HepG2 (cell line): ENCODE results near the gene ATP6V0D1. TPM values are rescaled to one million over a fixed set of nuclear protein-coding genes. Genes with fewer than 3 reads are reported as not detected.
A peak's percentile ranks its signal among the peaks of the same experiment; 100 is the strongest.

ENCODE experiments used
- ATAC-seq: fragments of 200-7000 bp; cut with Tn5 transposase; 3 replicates; pipeline ENCODE4 v1.9.1; 2020; ENCODE audit warnings: mild to moderate bottlenecking, moderate library complexity
- BruUV-seq: library from RNA; stranded (reverse); fragments of 400-500 nt; replicated peaks from 2 replicates; lab custom pipeline; 2021; lab: Mats Ljungman, UMichigan
- CTCF ChIA-PET: fragments of 300-600 bp; formaldehyde crosslinking; extraction: SDS; loops from one replicate; lab custom pipeline; 2021; ENCODE audit warnings: low total read pairs, inconsistent platforms, low intra/inter-chr PET ratio; lab: Yijun Ruan, JAX
- POLR2A ChIA-PET: fragments of 350-600 bp; sonication (Branson Sonifier 250); formaldehyde crosslinking; loops from one replicate; lab custom pipeline; 2020; ENCODE audit warnings: antibody characterized with exemption, inconsistent platforms; lab: Yijun Ruan, JAX
- DNase-seq: peaks from one replicate; pipeline ENCODE4 v3.0.0-alpha.2; 2015; ENCODE audit warnings: low spot score
- FAIRE-seq: peaks from 3 replicates; lab custom pipeline; 2011; peaks lifted over from hg19 to GRCh38; lab: Jason Lieb, UNC
- H2AFZ ChIP-seq: one replicate; pipeline ENCODE4 v1.6.1; 2011; ENCODE audit warnings: low read length, inconsistent platforms
- H3K27ac ChIP-seq: fragments of 300-600 bp; 3 replicates; pipeline ENCODE4 v1.8.0; 2011; ENCODE audit warnings: mixed run types, mild to moderate bottlenecking, mixed read lengths, low read length, inconsistent platforms; ENCODE audit not compliant: insufficient read depth; ENCODE audit errors: extremely low read length
- H3K27me3 ChIP-seq, 2 experiments: fragments of 200-600 bp in 1 of 2; 2 replicates in 1 of 2; 3 replicates in 1 of 2; pipeline versions ENCODE4 v1.6.0 to v1.8.0; 2011; ENCODE audit warnings: low read length in 2 of 2, mild to moderate bottlenecking in 2 of 2, moderate library complexity in 2 of 2, inconsistent platforms in 1 of 2; ENCODE audit not compliant: insufficient read depth in 2 of 2, control insufficient read depth in 1 of 2
- H3K36me3 ChIP-seq, 2 experiments: fragments of 200-600 bp in 1 of 2; replicated peaks in 1 of 2; 2 replicates in 1 of 2; 3 replicates in 1 of 2; pipeline versions ENCODE4 v1.5.1 to v1.8.0; 2011; ENCODE audit warnings: low read length in 2 of 2, inconsistent platforms in 1 of 2; ENCODE audit not compliant: insufficient read depth in 2 of 2, control insufficient read depth in 1 of 2
- H3K4me1 ChIP-seq: 2 replicates; pipeline ENCODE4 v1.5.1; 2012; ENCODE audit warnings: low read length, inconsistent platforms; ENCODE audit not compliant: insufficient read depth
- H3K4me2 ChIP-seq: 2 replicates; pipeline ENCODE4 v1.6.0; 2011; ENCODE audit warnings: low read depth, low read length, inconsistent platforms
- H3K4me3 ChIP-seq, 3 experiments: fragments of 200-600 bp in 1 of 3; sonication (generic), shearing (Covaris generic) in 1 of 3; replicated peaks in 1 of 3; 2 replicates each; pipeline ENCODE4 v1.5.1; 2011 to 2016; ENCODE audit warnings: low read length in 3 of 3, inconsistent platforms in 2 of 3, low read depth in 2 of 3, mild to moderate bottlenecking in 2 of 3, control low read depth in 1 of 3, mixed read lengths in 1 of 3; ENCODE audit not compliant: insufficient read depth in 1 of 3
- H3K79me2 ChIP-seq: one replicate; pipeline ENCODE4 v1.6.1; 2011; ENCODE audit warnings: low read length, inconsistent platforms; ENCODE audit not compliant: insufficient read depth
- H3K9ac ChIP-seq: 2 replicates; pipeline ENCODE4 v1.6.0; 2011; ENCODE audit warnings: mild to moderate bottlenecking, low read depth, low read length, inconsistent platforms; ENCODE audit not compliant: insufficient read depth
- H3K9me3 ChIP-seq: 2 replicates; pipeline ENCODE4 v1.5.1; 2012; ENCODE audit warnings: mild to moderate bottlenecking, low read length
- H4K20me1 ChIP-seq: 2 replicates; pipeline ENCODE4 v1.6.0; 2011; ENCODE audit warnings: inconsistent platforms, mild to moderate bottlenecking, low read length, moderate library complexity; ENCODE audit not compliant: insufficient read depth
- JUND ChIP-seq: sonication (generic); formaldehyde crosslinking; IDR thresholded peaks from 2 replicates; pipeline ENCODE4 v1.8.0; 2022; ENCODE audit warnings: mild to moderate bottlenecking, missing genetic modification reagents
- MED1 ChIP-seq: sonication (generic); formaldehyde crosslinking; IDR thresholded peaks from 2 replicates; pipeline ENCODE4 v1.4.0; 2020; ENCODE audit warnings: missing genetic modification reagents
- NFE2L2 ChIP-seq: fragments of 150-350 bp; IDR thresholded peaks from 2 replicates; pipeline ENCODE4 v1.6.1; 2014; ENCODE audit warnings: low read length
- NFIB ChIP-seq: sonication (generic); formaldehyde crosslinking; IDR thresholded peaks from 2 replicates; pipeline ENCODE4 v1.9.0; 2021; ENCODE audit warnings: missing genetic modification reagents, mild to moderate bottlenecking, borderline replicate concordance
- POLR2A ChIP-seq, 2 experiments: IDR thresholded peaks; 2 replicates each; pipeline ENCODE4 v1.6.1; 2011; ENCODE audit warnings: low read depth in 2 of 2, low read length in 2 of 2, mild to moderate bottlenecking in 1 of 2, moderate library complexity in 1 of 2; ENCODE audit not compliant: insufficient read depth in 1 of 2
- REL ChIP-seq: sonication (generic); formaldehyde crosslinking; conservative IDR thresholded peaks from 2 replicates; pipeline ENCODE4 v1.8.0; 2022; ENCODE audit warnings: mild to moderate bottlenecking, missing genetic modification reagents, moderate library complexity
- SP1 ChIP-seq, 2 experiments: fragments of 450-650 bp in 1 of 2; sonication (generic) in 1 of 2; formaldehyde crosslinking in 1 of 2; IDR thresholded peaks; 2 replicates each; pipeline versions ENCODE4 v1.4.0 to v1.6.1; 2016 to 2020; ENCODE audit warnings: missing genetic modification reagents in 1 of 2
- TAF15 ChIP-seq: fragments of 200-400 bp; formaldehyde crosslinking; IDR thresholded peaks from one replicate; pipeline ENCODE4 v1.6.1; 2018; ENCODE audit warnings: mild to moderate bottlenecking, low read depth, low read length; ENCODE audit not compliant: poor library complexity, severe bottlenecking
- TP53 ChIP-seq: sonication (generic); formaldehyde crosslinking; conservative IDR thresholded peaks from 2 replicates; pipeline ENCODE4 v1.4.0; 2020; ENCODE audit warnings: missing genetic modification reagents
- ZBTB7A ChIP-seq: sonication (generic); formaldehyde crosslinking; IDR thresholded peaks from 2 replicates; pipeline ENCODE4 v1.8.0; 2022; ENCODE audit warnings: mild to moderate bottlenecking, missing genetic modification reagents
- ZFP1 ChIP-seq: IDR thresholded peaks from 2 replicates; pipeline ENCODE4 v1.6.1; 2016
- ZNF296 ChIP-seq: sonication (generic); formaldehyde crosslinking; conservative IDR thresholded peaks from 2 replicates; pipeline ENCODE4 v1.5.0; 2020; ENCODE audit warnings: mild to moderate bottlenecking, missing genetic modification reagents
- ZNF749 ChIP-seq: sonication (generic); formaldehyde crosslinking; IDR thresholded peaks from 2 replicates; pipeline ENCODE4 v1.8.0; 2022; ENCODE audit warnings: mild to moderate bottlenecking, missing genetic modification reagents, moderate library complexity, borderline replicate concordance
- ZNF772 ChIP-seq: sonication (generic); formaldehyde crosslinking; IDR thresholded peaks from 2 replicates; pipeline ENCODE4 v1.5.0; 2020; ENCODE audit warnings: mild to moderate bottlenecking, missing genetic modification reagents
- WGBS: methylation state at CpG from one replicate; pipeline ENCODE4 v1.1.6; 2017; ENCODE audit warnings: low lambda C conversion rate; 5-methylcytosine and 5-hydroxymethylcytosine counted together
- in situ Hi-C: cut with HindIII; loops from 2 replicates; pipeline ENCODE4 v1.10.0; 2017; ENCODE audit warnings: low pct_unique_long_range_greater_than_20kb; ENCODE audit not compliant: extremely low pct_ligation_motif_present
- intact Hi-C: fragments of 100-400 bp; cut with micrococcal nuclease; formaldehyde crosslinking; loops from one replicate; pipeline ENCODE4 v1.10.0; 2022; ENCODE audit not compliant: unreplicated experiment
- polyA plus RNA-seq, 8 experiments: library from polyadenylated mRNA; depleted of rRNA in 3 of 8; stranded (reverse) in 7 of 8; unstranded in 1 of 8; fragments of >200 nt; fragmentation: Illumina TruSeq in 4 of 8; extraction: Trizol in 4 of 8; gene quantifications; 2 replicates each; pipeline versions ENCODE4 v1.2.1 to v1.2.3, GENCODE V29; 2011 to 2016; ENCODE audit warnings: low read depth in 4 of 8, missing spikeins in 1 of 8, mixed read lengths in 1 of 8; ENCODE audit not compliant: insufficient read depth in 1 of 8
- total RNA-seq, 5 experiments: library from RNA; depleted of rRNA; stranded (reverse); fragments of >200 nt; fragmentation: Illumina TruSeq; extraction: Trizol; gene quantifications; 2 replicates each; pipeline ENCODE4 v1.2.3, GENCODE V29; 2016; ENCODE audit warnings: low read depth in 1 of 5
- TF ChIP-seq, protein P1 (sequence below): sonication (generic); formaldehyde crosslinking; conservative IDR thresholded peaks from 2 replicates; pipeline ENCODE4 v1.4.0; 2020; ENCODE audit warnings: missing genetic modification reagents
- TF ChIP-seq, protein P2 (sequence below): sonication (generic); formaldehyde crosslinking; IDR thresholded peaks from 2 replicates; pipeline ENCODE4 v1.4.0; 2020; ENCODE audit warnings: mild to moderate bottlenecking, missing genetic modification reagents

The ATP6V0D1 gene
- total and polyA plus RNA-seq, 2 of the 13 experiments (the other 11 are each of a cell fraction or from before 2014, with no cell fraction given): 51.1 to 61.3 TPM

DNA sequence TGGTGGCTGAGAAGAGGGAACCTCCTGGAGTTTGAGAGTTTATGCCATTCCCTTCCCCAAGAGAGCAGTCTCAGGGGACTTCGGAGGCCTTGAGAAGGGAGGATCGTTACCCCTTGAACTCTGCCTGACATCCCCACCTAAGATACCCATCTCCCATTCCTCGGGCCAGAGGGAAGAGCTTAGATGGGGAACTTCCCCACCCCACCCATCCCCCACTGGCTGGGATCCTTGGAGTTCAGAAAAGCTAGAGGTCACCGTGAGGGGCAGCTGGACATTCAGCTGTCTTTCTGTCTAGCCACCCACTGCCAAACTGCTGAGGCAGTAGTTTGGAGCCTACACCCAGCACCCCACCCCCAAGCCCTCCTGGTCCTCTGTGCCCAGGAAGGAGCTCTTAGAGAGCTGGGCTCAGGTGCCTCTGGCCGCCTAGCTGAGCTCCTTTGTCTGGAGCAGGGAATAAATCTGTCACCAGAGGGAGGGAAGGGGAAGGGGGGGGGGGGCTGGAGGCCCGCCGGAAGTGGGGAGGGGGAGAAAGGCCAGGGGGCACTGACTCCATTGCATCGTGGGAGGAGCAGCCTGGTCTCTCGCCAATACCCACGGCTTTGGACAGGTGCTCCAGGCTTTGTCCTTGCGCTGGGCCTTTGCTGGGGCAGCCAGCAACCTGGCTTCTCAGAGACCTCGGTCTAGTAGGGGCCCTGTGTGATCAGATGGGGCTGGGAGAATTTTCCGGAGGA, 49.0 kb downstream of the ATP6V0D1 start (continued):
- TF ChIP-seq ZNF749 (CRISPR knock-in tag): no peak
- TF ChIP-seq ZNF772 (CRISPR knock-in tag): 0 out of 2 replicates have a peak, but pooled peaks have one; percentile 47
- TF ChIP-seq POLR2A (IDR thresholded peaks at IDR 0.05; ENCODE audit: insufficient read depth in 1 of 2, low read depth in 2 of 2, low read length in 2 of 2): peak in 1 of 2 experiments; percentile 6; a peak in 3 of 4 replicates
- 0 out of 2 replicates have a peak, but pooled peaks have one; percentile 22 for TF ChIP-seq ZNF296 (CRISPR knock-in tag)
- TF ChIP-seq TP53: no peak
- TF ChIP-seq NFE2L2: no peak

DNA sequence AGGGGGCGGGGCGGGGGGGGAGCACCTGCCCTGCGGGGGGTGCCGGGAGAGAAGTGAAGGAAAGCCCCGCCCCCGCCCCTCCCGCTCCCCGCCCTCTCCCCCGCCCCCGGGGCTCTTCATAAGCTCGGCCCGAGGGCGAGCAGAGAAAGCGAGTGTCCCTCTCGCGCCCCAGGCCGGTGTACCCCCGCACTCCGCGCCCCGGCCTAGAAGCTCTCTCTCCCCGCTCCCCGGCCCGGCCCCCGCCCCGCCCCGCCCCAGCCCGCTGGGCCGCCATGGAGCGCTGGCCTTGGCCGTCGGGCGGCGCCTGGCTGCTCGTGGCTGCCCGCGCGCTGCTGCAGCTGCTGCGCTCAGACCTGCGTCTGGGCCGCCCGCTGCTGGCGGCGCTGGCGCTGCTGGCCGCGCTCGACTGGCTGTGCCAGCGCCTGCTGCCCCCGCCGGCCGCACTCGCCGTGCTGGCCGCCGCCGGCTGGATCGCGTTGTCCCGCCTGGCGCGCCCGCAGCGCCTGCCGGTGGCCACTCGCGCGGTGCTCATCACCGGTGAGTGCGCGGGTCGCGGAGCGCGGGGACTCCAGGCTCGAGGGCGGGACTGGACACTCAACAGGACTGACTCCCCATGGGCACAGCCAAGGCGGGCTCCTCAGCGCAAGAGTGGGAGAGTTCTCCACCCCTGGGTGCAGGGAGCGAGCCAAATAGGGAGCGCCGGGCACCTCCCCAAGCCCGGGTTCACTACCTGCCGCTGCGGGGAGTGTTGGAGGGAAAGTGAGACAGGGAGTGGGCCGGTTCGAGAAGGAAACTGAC, 49.8 kb downstream of the ATP6V0D1 start, which contains the start of gene HSD11B2:
Gene HSD11B2 (plus strand): TSS at position 145 of the 798 bp plus-strand sequence. CDS start 128 bp downstream, at position 273.
- no peak within 1 kb of the TSS for H2AFZ ChIP-seq
- peak within 1 kb of the TSS; percentile 67 to 92 (median 79) for H3K4me3 ChIP-seq
- in situ Hi-C loops (loop anchor here (5.0 kb wide), 1 partner anchor 36 kb away; no protein-coding TSS in a partner anchor), intact Hi-C loops (no loop called here)
- peak; percentile 58 for ATAC-seq
- no peaks in the 10 kb centered on the region for H4K20me1 ChIP-seq
- DNase-seq: peak; percentile 77
- peak within 1 kb of the TSS; percentile 79 for H3K9ac ChIP-seq
- POLR2A ChIA-PET: interaction anchor here (0.7 to 5.5 kb wide), 19 partner anchors 9 to 600 kb away, joined by 3 to 182 read pairs (median 4); partner anchors contain the start of genes ACD, ATP6V0D1, FHOD1 and KCTD19
- WGBS: under 1% methylated on average over 10 of the region's 87 CpGs
- peaks cover 2 to 7% of the 10 kb centered on the region in 2 experiments; a peak in 1 of 5 replicates for H3K27me3 ChIP-seq
- FAIRE-seq: no peak
- peaks cover 48% of the 10 kb centered on the region for H3K4me1 ChIP-seq
- TSS peak; percentile 36 for BruUV-seq
- H3K79me2 ChIP-seq: no peaks in the 10 kb centered on the region
- H3K36me3 ChIP-seq: no peaks in the 10 kb centered on the region
- peak within 1 kb of the TSS; percentile 89 for H3K27ac ChIP-seq
- no peaks in the 10 kb centered on the region for H3K9me3 ChIP-seq
- CTCF ChIA-PET: interaction anchor here (6.5 kb wide), 1 partner anchor 35 kb away, joined by 98 read pairs; no protein-coding TSS in a partner anchor
- H3K4me2 ChIP-seq: peak within 1 kb of the TSS; percentile 99
- no peak for TF ChIP-seq NFIB (CRISPR knock-in tag)
- no peak for TF ChIP-seq REL (CRISPR knock-in tag)
- TF ChIP-seq, protein P1, sequence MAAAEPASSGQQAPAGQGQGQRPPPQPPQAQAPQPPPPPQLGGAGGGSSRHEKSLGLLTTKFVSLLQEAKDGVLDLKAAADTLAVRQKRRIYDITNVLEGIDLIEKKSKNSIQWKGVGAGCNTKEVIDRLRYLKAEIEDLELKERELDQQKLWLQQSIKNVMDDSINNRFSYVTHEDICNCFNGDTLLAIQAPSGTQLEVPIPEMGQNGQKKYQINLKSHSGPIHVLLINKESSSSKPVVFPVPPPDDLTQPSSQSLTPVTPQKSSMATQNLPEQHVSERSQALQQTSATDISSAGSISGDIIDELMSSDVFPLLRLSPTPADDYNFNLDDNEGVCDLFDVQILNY (CRISPR knock-in tag): peak; percentile 69
- peak; percentile 65 for TF ChIP-seq TAF15
- no peak for TF ChIP-seq JUND (CRISPR knock-in tag)
- TF ChIP-seq, protein P2, sequence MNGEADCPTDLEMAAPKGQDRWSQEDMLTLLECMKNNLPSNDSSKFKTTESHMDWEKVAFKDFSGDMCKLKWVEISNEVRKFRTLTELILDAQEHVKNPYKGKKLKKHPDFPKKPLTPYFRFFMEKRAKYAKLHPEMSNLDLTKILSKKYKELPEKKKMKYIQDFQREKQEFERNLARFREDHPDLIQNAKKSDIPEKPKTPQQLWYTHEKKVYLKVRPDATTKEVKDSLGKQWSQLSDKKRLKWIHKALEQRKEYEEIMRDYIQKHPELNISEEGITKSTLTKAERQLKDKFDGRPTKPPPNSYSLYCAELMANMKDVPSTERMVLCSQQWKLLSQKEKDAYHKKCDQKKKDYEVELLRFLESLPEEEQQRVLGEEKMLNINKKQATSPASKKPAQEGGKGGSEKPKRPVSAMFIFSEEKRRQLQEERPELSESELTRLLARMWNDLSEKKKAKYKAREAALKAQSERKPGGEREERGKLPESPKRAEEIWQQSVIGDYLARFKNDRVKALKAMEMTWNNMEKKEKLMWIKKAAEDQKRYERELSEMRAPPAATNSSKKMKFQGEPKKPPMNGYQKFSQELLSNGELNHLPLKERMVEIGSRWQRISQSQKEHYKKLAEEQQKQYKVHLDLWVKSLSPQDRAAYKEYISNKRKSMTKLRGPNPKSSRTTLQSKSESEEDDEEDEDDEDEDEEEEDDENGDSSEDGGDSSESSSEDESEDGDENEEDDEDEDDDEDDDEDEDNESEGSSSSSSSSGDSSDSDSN (CRISPR knock-in tag): peak; percentile 44
- no peak for TF ChIP-seq ZBTB7A (CRISPR knock-in tag)
- 0 out of 2 replicates have a peak, but pooled peaks have one; percentile 13 for TF ChIP-seq ZFP1 (CRISPR knock-in tag)
- peak; percentile 31; the same call in 1 of the 2 replicates for TF ChIP-seq MED1 (CRISPR knock-in tag)
- peak; percentile 57; the same call in 1 of the 2 replicates for TF ChIP-seq SP1 (IDR thresholded peaks at IDR 0.05)
- TF ChIP-seq SP1 (CRISPR knock-in tag; IDR thresholded peaks at IDR 0.05): no peak; the same call in 1 of the 2 replicates
